Epithelial cell of esophagus (primary cell): ENCODE results near the gene GPS1.

Experiments
- DNase-seq: peaks from one replicate; pipeline ENCODE4 v3.0.0; 2010; ENCODE audit warnings: low read depth
- H3K4me3 ChIP-seq: 2 replicates; pipeline ENCODE4 v1.5.1; 2011; ENCODE audit warnings: mild to moderate bottlenecking, low read length, control low read depth
- CTCF ChIP-seq: IDR thresholded peaks from 2 replicates; pipeline ENCODE4 v1.5.1; 2011; ENCODE audit warnings: low read depth, mild to moderate bottlenecking, low read length, control low read depth, inconsistent platforms; ENCODE audit not compliant: insufficient read depth; ENCODE audit errors: missing control alignments

The GPS1 gene

DNA sequence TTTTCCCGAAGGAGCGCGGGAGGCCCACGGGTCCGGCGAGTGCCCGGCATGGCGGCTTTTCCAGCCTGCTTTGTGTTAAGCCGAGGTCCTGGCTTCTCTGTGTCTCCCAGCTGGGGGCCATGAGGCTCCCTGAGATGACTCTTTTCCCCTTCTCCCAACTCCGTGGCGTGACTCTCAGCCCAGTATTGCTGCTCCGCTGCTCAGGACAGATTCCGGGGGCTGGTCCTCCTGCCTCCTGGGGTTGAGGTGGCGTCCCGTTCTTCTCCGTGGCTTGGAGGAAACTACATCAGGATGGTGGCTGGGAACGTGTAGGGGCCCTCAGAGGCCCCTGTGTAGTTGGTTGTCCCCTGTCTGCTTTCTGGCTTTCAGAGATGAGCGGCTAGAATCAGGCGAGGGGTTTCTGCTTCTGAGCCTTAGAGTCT, 951 bp downstream of the GPS1 start:
- peak overlapping the region; percentile 79 for H3K4me3 ChIP-seq
- no peak for DNase-seq

GRCh38 chr17:82053130-82053529, 1.4 kb downstream of the GPS1 start:
- no peak for TF ChIP-seq CTCF
- DNase-seq, result no peak
- peak overlapping the region; percentile 79 for H3K4me3 ChIP-seq

More for the DNA sequence above, 951 bp downstream of the GPS1 start:
- no peak for TF ChIP-seq CTCF

DNA sequence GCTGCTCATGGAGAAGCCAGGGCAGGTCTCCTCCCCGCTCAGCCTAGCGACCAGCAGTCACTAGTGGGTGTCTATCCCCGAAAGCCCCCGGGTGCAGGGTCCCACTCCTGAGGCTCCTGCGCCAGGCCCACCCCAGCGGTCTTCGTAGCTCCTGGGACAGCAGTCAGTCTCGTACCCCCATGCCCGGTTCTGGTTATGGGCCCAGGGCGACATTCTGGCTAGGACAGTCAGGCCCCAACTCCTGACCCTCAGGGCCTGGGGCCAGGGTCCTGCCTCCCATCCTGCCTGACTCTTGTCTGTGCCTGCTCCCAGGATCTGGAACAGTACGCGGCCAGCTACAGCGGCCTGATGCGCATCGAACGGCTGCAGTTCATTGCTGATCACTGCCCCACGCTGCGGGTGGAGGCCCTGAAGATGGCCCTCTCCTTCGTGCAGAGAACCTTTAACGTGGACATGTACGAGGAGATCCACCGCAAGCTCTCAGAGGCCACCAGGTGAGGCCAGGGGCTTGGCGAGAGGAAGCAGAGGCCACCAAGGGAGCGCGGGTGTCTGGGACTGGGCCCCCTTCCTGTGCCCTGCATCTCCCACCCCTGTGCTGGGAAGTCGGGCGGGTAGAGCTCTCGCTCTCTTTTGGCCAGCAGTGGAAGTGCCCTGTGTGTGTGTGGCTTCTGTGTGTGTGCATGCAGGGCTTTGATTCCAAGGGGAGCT, 2.0 kb downstream of the GPS1 start:
- no peak for DNase-seq
- TF ChIP-seq CTCF, result no peak
- no peak overlapping the region for H3K4me3 ChIP-seq

GRCh38 chr17:82054351-82055022, 2.8 kb downstream of the GPS1 start:
- no peak overlapping the region for H3K4me3 ChIP-seq
- TF ChIP-seq CTCF, result no peak
- no peak for DNase-seq

DNA sequence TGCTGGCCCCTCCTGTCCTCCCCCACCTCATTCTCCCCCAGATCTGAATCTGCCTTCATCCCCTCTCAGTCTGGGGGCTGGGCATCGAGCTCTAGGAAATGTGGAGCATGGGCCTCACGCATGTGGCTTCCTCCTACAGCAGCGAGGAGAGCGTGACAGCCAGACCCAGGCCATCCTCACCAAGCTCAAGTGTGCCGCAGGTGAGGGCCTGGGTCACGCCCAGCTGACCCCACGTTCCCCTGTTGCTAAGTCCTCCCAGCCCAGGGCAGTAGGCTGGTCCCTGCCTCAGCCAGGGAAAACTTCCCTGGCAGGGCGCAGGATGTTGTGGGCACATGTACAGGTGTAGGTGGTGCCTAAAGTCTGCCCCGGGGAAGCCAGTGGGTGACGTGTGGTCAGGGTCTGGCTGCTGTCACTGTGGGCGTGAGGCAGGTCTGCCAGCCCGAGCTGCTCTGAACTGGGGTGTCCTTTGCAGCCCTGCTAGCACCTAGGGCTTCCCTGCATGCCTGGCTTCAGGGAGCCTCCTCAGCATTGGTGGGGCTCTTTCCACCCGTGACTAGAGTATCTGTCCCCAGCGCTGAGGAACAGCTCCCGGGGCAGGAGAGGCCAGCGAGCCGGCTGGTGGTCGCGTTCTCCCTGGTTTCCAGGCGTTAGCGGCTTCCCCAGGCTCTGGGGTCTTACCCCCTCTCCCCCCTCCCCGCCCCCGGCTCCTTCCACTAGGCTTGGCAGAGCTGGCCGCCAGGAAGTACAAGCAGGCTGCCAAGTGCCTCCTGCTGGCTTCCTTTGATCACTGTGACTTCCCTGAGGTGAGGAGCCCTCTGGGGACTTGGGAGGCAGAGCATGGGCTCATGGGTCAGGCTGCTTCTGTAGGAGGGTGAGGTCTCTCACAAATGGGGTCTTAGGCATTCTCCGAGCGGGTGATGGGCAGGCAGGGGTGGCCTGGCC, 3.6 kb downstream of the GPS1 start:
- H3K4me3 ChIP-seq, result no peak overlapping the region
- DNase-seq, result no peak
- TF ChIP-seq CTCF, result no peak

DNA sequence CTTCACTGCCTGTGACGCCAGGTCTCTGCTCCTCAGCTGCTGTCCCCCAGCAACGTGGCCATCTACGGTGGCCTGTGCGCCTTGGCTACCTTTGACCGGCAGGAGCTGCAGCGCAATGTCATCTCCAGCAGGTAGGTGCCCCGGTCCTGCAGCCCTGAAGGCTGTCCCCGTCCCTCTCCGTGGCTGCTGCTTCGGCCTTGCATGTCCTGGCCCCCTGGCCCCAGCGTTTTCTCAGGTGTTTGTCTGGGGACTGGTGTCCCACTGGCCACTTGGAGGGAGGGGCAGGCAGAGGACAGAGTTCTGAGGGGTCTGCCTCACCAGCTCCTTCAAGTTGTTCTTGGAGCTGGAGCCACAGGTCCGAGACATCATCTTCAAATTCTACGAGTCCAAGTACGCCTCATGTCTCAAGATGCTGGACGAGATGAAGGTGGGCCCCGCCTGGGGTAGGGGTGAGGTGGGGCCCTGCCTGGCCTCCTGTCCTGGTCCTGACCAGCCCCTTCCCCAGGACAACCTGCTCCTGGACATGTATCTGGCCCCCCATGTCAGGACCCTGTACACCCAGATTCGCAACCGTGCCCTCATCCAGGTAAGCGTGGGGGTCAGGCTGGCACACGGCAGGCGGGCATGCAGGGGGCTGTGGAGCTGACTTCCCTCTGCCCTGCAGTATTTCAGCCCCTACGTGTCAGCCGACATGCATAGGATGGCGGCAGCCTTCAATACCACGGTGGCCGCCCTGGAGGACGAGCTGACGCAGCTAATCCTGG, 4.4 kb downstream of the GPS1 start:
- DNase-seq, result no peak
- no peak for TF ChIP-seq CTCF
- H3K4me3 ChIP-seq, result no peak overlapping the region
